Liver (tissue), 3 donors: ENCODE measurements around the gene MRRF.

ENCODE experiments used
- FOXA1 ChIP-seq: IDR thresholded peaks from 2 replicates; pipeline ENCODE4 v1.6.1; 2016; ENCODE audit warnings: antibody characterized with exemption
- GABPA ChIP-seq, 2 donors: IDR thresholded peaks in 1 of 2; conservative IDR thresholded peaks in 1 of 2; 2 replicates each; pipeline ENCODE4 v1.6.1; 2016; ENCODE audit warnings: antibody characterized with exemption in 2 of 2, mild to moderate bottlenecking in 1 of 2, moderate library complexity in 1 of 2
- HNF4A ChIP-seq, 2 donors: conservative IDR thresholded peaks; 2 replicates each; pipeline ENCODE4 v1.6.1; 2016; ENCODE audit warnings: antibody characterized with exemption in 2 of 2, mild to moderate bottlenecking in 2 of 2
- JUND ChIP-seq, 2 donors: IDR thresholded peaks; 2 replicates each; pipeline ENCODE4 v1.6.1; 2016; ENCODE audit warnings: antibody characterized with exemption in 2 of 2
- RXRA ChIP-seq, 2 donors: IDR thresholded peaks; 2 replicates each; pipeline ENCODE4 v1.6.1; 2017 to 2018; ENCODE audit warnings: antibody characterized with exemption in 2 of 2, mild to moderate bottlenecking in 1 of 2
- SP1 ChIP-seq: IDR thresholded peaks from 2 replicates; pipeline ENCODE4 v1.6.1; 2018; ENCODE audit warnings: antibody characterized with exemption, mild to moderate bottlenecking
- TAF1 ChIP-seq: conservative IDR thresholded peaks from 2 replicates; pipeline ENCODE4 v1.6.1; 2016; ENCODE audit warnings: antibody characterized with exemption, mild to moderate bottlenecking
- YY1 ChIP-seq: IDR thresholded peaks from 2 replicates; pipeline ENCODE4 v1.6.1; 2016; ENCODE audit warnings: antibody characterized with exemption, mild to moderate bottlenecking
- TF ChIP-seq, protein P1 (sequence below): fragments of 150-350 bp; IDR thresholded peaks from 2 replicates; pipeline ENCODE4 v1.5.1; 2017; ENCODE audit warnings: improper control_type of control experiment, low read depth, low read length; ENCODE audit not compliant: missing input control
- TF ChIP-seq, protein P2 (sequence below): IDR thresholded peaks from 2 replicates; pipeline ENCODE4 v1.6.1; 2016; ENCODE audit warnings: antibody characterized with exemption, mild to moderate bottlenecking
- donor health status: healthy.
- donor health status: healthy.

DNA sequence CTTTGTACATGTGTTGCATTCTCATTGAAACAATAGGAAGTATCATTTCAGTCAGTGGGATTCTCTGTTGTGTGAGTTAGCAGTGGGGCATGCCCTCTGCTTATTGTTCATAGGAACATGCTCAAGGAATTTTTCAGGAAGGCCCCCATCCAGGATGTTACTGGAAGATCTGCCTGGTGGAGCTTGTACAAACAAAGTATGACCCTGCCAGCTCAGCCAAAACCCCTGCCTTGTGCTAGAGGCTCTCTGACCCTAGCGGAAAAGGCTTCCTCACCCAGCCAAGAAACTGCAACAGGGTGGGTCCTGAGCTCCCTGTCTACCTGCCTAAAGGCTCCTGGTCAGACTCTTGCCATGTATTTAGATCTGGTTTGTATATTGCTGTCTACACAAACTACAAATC, 43.2 kb downstream of the MRRF start:
- TF ChIP-seq, protein P1, sequence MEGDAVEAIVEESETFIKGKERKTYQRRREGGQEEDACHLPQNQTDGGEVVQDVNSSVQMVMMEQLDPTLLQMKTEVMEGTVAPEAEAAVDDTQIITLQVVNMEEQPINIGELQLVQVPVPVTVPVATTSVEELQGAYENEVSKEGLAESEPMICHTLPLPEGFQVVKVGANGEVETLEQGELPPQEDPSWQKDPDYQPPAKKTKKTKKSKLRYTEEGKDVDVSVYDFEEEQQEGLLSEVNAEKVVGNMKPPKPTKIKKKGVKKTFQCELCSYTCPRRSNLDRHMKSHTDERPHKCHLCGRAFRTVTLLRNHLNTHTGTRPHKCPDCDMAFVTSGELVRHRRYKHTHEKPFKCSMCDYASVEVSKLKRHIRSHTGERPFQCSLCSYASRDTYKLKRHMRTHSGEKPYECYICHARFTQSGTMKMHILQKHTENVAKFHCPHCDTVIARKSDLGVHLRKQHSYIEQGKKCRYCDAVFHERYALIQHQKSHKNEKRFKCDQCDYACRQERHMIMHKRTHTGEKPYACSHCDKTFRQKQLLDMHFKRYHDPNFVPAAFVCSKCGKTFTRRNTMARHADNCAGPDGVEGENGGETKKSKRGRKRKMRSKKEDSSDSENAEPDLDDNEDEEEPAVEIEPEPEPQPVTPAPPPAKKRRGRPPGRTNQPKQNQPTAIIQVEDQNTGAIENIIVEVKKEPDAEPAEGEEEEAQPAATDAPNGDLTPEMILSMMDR = no peak
- TF ChIP-seq HNF4A (conservative IDR thresholded peaks at IDR 0.05) (no peak), GABPA (IDR thresholded peaks at IDR 0.05 in 1 of 2, conservative IDR thresholded peaks at IDR 0.05 in 1 of 2) (no peak), TAF1 (no peak), SP1 (no peak), FOXA1 (no peak), JUND (IDR thresholded peaks at IDR 0.05) (no peak), YY1 (no peak), RXRA (IDR thresholded peaks at IDR 0.05) (no peak)
- TF ChIP-seq, protein P2, sequence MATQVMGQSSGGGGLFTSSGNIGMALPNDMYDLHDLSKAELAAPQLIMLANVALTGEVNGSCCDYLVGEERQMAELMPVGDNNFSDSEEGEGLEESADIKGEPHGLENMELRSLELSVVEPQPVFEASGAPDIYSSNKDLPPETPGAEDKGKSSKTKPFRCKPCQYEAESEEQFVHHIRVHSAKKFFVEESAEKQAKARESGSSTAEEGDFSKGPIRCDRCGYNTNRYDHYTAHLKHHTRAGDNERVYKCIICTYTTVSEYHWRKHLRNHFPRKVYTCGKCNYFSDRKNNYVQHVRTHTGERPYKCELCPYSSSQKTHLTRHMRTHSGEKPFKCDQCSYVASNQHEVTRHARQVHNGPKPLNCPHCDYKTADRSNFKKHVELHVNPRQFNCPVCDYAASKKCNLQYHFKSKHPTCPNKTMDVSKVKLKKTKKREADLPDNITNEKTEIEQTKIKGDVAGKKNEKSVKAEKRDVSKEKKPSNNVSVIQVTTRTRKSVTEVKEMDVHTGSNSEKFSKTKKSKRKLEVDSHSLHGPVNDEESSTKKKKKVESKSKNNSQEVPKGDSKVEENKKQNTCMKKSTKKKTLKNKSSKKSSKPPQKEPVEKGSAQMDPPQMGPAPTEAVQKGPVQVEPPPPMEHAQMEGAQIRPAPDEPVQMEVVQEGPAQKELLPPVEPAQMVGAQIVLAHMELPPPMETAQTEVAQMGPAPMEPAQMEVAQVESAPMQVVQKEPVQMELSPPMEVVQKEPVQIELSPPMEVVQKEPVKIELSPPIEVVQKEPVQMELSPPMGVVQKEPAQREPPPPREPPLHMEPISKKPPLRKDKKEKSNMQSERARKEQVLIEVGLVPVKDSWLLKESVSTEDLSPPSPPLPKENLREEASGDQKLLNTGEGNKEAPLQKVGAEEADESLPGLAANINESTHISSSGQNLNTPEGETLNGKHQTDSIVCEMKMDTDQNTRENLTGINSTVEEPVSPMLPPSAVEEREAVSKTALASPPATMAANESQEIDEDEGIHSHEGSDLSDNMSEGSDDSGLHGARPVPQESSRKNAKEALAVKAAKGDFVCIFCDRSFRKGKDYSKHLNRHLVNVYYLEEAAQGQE = no peak
